GM18508 (cell line): ENCODE measurements around the gene ESRP2.

Source experiments
- ATAC-seq: cut with Tn5 transposase; IDR thresholded peaks from one replicate; pipeline ENCODE4 v1.9.1; 2021; ENCODE audit warnings: moderate number of reproducible peaks; ENCODE audit not compliant: insufficient read depth, unreplicated experiment

The ESRP2 gene

GRCh38 chr16:68242926-68243858 lies 7.3 kb upstream of the ESRP2 start:
- no peak for ATAC-seq

GRCh38 chr16:68242085-68242484 lies 6.2 kb upstream of the ESRP2 start:
- no peak for ATAC-seq

GRCh38 chr16:68238029-68238345 lies 2.1 kb upstream of the ESRP2 start:
- ATAC-seq: no peak

GRCh38 chr16:68237243-68238028 lies 1.5 kb upstream of the ESRP2 start:
- ATAC-seq: peak; percentile 58

- no peak for ATAC-seq
These were observed 907 bp upstream of the ESRP2 start for GRCh38 chr16:68236826-68237242.

- no peak for ATAC-seq
These were observed 354 bp upstream of the ESRP2 start for GRCh38 chr16:68236137-68236825.

- ATAC-seq: no peak
These were observed 630 bp downstream of the ESRP2 start for GRCh38 chr16:68235108-68235886.

- ATAC-seq: no peak
These were observed 1.5 kb downstream of the ESRP2 start for GRCh38 chr16:68234188-68235107.

GRCh38 chr16:68233835-68234187 lies 2.1 kb downstream of the ESRP2 start:
- ATAC-seq: no peak

- no peak for ATAC-seq
These were observed 2.7 kb downstream of the ESRP2 start for GRCh38 chr16:68233085-68233834.

GRCh38 chr16:68232335-68232734 lies 3.6 kb downstream of the ESRP2 start:
- no peak for ATAC-seq

- no peak for ATAC-seq
These were observed 4.4 kb downstream of the ESRP2 start for GRCh38 chr16:68231384-68232136.

- ATAC-seq: no peak
These were observed 5.0 kb downstream of the ESRP2 start for GRCh38 chr16:68230956-68231355.

GRCh38 chr16:68230176-68230571 lies 5.8 kb downstream of the ESRP2 start:
- ATAC-seq: no peak

- ATAC-seq: no peak
These were observed 6.3 kb downstream of the ESRP2 start for GRCh38 chr16:68229431-68230175.

- ATAC-seq: no peak
These were observed 7.3 kb downstream of the ESRP2 start for GRCh38 chr16:68228652-68229051.
